GM06990 (cell line): ENCODE results near the gene RGSL1.
"Not testable (repeated sequence)": the region's sequence is repeated elsewhere in the genome, so short reads cannot be mapped to it uniquely, and the experiment has no call there.

Source experiments
- DNase-seq: peaks from one replicate; pipeline ENCODE4 v3.0.0-alpha.2; 2011; ENCODE audit not compliant: insufficient read length; ENCODE audit errors: extremely low read depth
- H3K27me3 ChIP-seq: replicated peaks from 2 replicates; pipeline ENCODE4 v1.6.0; 2011; ENCODE audit warnings: low read length; ENCODE audit not compliant: control insufficient read depth, insufficient read depth
- H3K36me3 ChIP-seq: 2 replicates; pipeline ENCODE4 v1.5.1; 2011; ENCODE audit warnings: low read length; ENCODE audit not compliant: control insufficient read depth, insufficient read depth
- H3K4me3 ChIP-seq: replicated peaks from 2 replicates; pipeline ENCODE4 v1.5.1; 2011; ENCODE audit warnings: low read depth, mild to moderate bottlenecking, control low read depth, low read length
- CTCF ChIP-seq: IDR thresholded peaks from 2 replicates; pipeline ENCODE4 v1.5.1; 2011; ENCODE audit warnings: low read length, control low read depth, mild to moderate bottlenecking, inconsistent platforms; ENCODE audit not compliant: insufficient read depth, poor library complexity, severe bottlenecking

The RGSL1 gene

DNA sequence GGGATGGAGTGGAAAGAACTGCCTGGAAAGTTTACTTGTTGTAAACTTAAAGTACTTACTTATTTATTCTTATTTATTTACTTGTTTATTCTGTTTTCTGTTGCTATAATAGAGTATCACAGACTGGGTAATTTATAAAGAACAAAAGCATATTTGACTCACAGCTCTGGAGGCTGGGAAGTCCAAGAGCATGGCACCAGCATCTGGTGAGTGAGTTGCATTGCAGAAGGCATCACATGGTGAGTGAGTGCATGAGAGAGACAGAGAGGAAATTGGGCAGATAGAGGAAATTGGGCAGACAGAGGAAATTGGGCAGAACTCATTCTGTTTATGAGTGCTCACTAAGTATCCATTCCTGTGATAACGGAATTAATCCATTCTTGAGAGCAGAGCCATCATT, 11.6 kb upstream of the RGSL1 start:
- no peak for TF ChIP-seq CTCF
- no peak for DNase-seq
- Histone ChIP-seq H3K4me3 (no peak overlapping the region), H3K27me3 (no peaks in the 10 kb centered on the region), H3K36me3 (no peaks in the 10 kb centered on the region)

GRCh38 chr1:182441719-182442118, 8.2 kb upstream of the RGSL1 start:
- Histone ChIP-seq H3K27me3 (no peaks in the 10 kb centered on the region), H3K4me3 (no peak overlapping the region), H3K36me3 (no peaks in the 10 kb centered on the region)
- DNase-seq: peak; percentile 15
- no peak for TF ChIP-seq CTCF

GRCh38 chr1:182442333-182442732, 7.6 kb upstream of the RGSL1 start:
- Histone ChIP-seq H3K4me3 (no peak overlapping the region), H3K36me3 (no peaks in the 10 kb centered on the region), H3K27me3 (no peaks in the 10 kb centered on the region)
- DNase-seq: no peak
- TF ChIP-seq CTCF: no peak

DNA sequence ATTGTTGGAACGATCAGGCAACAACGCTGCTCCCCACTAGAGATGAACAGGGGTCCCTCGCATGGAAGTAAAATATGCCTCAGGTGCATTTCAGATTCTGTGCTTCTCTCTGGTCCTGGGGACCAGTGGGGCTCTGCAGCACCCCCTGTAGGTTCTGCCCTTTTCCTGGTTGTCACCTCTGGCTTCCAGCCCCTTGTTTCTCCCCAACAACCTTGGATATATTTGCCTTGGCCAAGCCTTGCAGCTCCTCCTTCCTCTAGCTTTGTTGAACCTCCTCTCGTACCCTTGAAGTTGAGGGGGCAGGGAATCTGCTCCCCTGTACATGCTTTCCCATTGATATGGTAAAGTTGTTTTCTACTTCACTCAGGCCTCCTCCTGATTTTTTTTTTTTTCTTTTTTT, 5.4 kb upstream of the RGSL1 start:
- H3K36me3 ChIP-seq: no peaks in the 10 kb centered on the region
- H3K4me3 ChIP-seq: no peak overlapping the region
- no peak for DNase-seq
- TF ChIP-seq CTCF: peak; percentile 47
- H3K27me3 ChIP-seq: no peaks in the 10 kb centered on the region

- peak; percentile 63 for TF ChIP-seq CTCF
- Histone ChIP-seq H3K27me3 (no peaks in the 10 kb centered on the region), H3K4me3 (no peak overlapping the region), H3K36me3 (no peaks in the 10 kb centered on the region)
- peak; percentile 14 for DNase-seq
Measured at GRCh38 chr1:182446033-182446669, 3.8 kb upstream of the RGSL1 start.

DNA sequence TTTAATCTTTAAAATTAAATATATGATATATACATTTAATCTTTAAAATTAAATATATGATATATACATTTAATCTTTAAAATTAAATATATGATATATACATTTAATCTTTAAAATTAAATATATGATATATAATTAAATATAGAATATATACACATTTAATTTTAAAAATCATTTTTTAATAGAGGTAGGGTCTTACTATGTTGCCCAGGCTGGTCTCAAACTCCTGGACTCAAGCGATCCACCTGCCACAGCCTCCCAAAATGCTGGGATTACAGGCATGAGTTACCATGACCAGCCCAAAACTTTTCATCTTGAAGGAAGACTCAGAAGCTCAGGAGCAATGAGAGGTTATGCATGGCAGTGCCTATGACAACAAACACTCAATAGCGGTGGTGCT, 2.8 kb upstream of the RGSL1 start:
- not testable (repeated sequence) for H3K27me3 ChIP-seq, DNase-seq, H3K36me3 ChIP-seq, H3K4me3 ChIP-seq
